ENCODE data around the gene GNG13. TPM values are rescaled to one million over a fixed set of nuclear protein-coding genes. Genes with fewer than 3 reads are reported as not detected.

GNG13 gene
- total RNA-seq, 3 donors from 2014 or later, result not detected

DNA sequence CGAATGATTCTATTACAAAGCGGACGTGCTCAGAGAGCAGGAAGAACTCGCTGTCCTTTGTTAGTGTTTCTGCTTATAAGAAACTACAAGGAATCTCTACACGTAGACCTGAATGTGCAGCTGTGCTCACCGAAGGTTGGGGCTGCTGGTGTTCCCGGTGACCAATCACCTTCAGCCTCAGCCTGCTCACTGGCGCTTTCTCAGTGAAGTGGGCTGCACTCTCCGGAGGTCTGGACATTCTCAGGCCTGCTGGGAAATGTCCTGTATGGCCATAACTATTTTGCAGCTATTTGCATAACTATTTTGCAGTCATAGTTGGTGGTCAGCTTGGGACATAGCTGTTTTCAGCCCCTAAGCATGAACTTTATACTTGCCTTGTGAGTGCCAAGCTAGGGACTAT is 50.0 kb downstream of the GNG13 start:
- no peak for DNase-seq (ENCODE audit: low spot score in 2 of 2)
- Histone ChIP-seq H3K9me3 (no peaks in the 10 kb centered on the region), H3K4me3 (no peak overlapping the region), H3K36me3 (no peaks in the 10 kb centered on the region), H3K27ac (peak overlapping the region; percentile 65 to 79), H3K4me1 (peaks cover 0 to 3% of the 10 kb centered on the region in 2 donors), H3K27me3 (no peaks in the 10 kb centered on the region)
- intact Hi-C loops (cut with DNase I; ENCODE audit: low total_unique reads), result no loop called here
- TF ChIP-seq, protein P1, sequence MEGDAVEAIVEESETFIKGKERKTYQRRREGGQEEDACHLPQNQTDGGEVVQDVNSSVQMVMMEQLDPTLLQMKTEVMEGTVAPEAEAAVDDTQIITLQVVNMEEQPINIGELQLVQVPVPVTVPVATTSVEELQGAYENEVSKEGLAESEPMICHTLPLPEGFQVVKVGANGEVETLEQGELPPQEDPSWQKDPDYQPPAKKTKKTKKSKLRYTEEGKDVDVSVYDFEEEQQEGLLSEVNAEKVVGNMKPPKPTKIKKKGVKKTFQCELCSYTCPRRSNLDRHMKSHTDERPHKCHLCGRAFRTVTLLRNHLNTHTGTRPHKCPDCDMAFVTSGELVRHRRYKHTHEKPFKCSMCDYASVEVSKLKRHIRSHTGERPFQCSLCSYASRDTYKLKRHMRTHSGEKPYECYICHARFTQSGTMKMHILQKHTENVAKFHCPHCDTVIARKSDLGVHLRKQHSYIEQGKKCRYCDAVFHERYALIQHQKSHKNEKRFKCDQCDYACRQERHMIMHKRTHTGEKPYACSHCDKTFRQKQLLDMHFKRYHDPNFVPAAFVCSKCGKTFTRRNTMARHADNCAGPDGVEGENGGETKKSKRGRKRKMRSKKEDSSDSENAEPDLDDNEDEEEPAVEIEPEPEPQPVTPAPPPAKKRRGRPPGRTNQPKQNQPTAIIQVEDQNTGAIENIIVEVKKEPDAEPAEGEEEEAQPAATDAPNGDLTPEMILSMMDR (IDR thresholded peaks at IDR 0.05), result no peak
- no peak for TF ChIP-seq POLR2AphosphoS5 (IDR thresholded peaks at IDR 0.05)
- TF ChIP-seq POLR2A (IDR thresholded peaks at IDR 0.05), result no peak

DNA sequence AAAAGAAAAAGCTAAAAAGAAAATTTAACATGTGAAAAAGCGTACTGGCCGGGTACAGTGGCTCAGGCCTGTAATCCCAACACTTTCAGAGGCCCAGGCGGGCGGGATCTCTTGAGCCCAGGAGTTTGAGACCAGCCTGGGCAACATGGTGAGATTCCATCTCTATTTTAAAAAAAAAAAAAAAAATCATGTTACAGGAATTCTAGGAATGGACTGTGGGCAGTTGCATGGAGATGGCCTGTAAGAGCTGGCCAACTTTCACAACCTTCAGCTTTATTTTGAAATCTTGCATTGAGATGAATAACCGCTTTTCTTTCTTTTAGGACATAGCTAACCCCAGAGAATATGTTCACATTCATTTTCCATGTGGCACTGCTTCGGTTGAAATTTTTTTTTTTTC is 51.5 kb downstream of the GNG13 start:
- Histone ChIP-seq H3K9me3 (no peaks in the 10 kb centered on the region), H3K4me1 (peaks cover 0 to 3% of the 10 kb centered on the region in 2 donors), H3K27ac (peak overlapping the region in 1 of 2 donors; percentile 11), H3K36me3 (no peaks in the 10 kb centered on the region), H3K27me3 (no peaks in the 10 kb centered on the region), H3K4me3 (no peak overlapping the region)
- DNase-seq (ENCODE audit: low spot score in 2 of 2), result peak in 1 of 2 donors; percentile 54
- intact Hi-C loops (cut with DNase I; ENCODE audit: low total_unique reads), result no loop called here
- TF ChIP-seq, protein P1 (IDR thresholded peaks at IDR 0.05), result no peak
- TF ChIP-seq POLR2A (IDR thresholded peaks at IDR 0.05) (no peak), POLR2AphosphoS5 (IDR thresholded peaks at IDR 0.05) (peak in 1 of 3 donors; percentile 38)

Other genes starting within 250 kb of the GNG13 start
- gene PRR35, start 240.3 kb downstream of the GNG13 start, total RNA-seq, result not detected
- 1 to 10 TPM in 1 of 3 donors, under 1 TPM in 2; 0.32 to 1.9 (median 0.66) TPM for gene NHLRC4, start 233.7 kb downstream of the GNG13 start, total RNA-seq
- 10 to 100 TPM; 22.2 to 36.1 (median 31.9) TPM for gene PIGQ, start 230.8 kb downstream of the GNG13 start, total RNA-seq
- 10 to 100 TPM; 17.6 to 29.1 (median 20.6) TPM for gene RAB40C, start 210.7 kb downstream of the GNG13 start, total RNA-seq
- under 1 TPM in 2 of 3 donors, not detected in 1; 0.66 to 0.73 TPM for gene WFIKKN1, start 169.7 kb downstream of the GNG13 start, total RNA-seq
- 100 to 1,000 TPM; 108 to 136 (median 130) TPM for gene METTL26, start 164.4 kb downstream of the GNG13 start, total RNA-seq
- gene MCRIP2, start 158.9 kb downstream of the GNG13 start, total RNA-seq, result 10 to 100 TPM; 26.8 to 39.7 (median 34.9) TPM
- gene WDR90, start 151.4 kb downstream of the GNG13 start, total RNA-seq, result 10 to 100 TPM in 2 of 3 donors, 1 to 10 TPM in 1; 9.6 to 26.9 (median 22.7) TPM
- 10 to 100 TPM; 39.4 to 90.8 (median 66.9) TPM for gene RHOT2, start 132.6 kb downstream of the GNG13 start, total RNA-seq
- 1 to 10 TPM in 2 of 3 donors, under 1 TPM in 1; 0.48 to 2.3 (median 1.0) TPM for gene RHBDL1, start 125.1 kb downstream of the GNG13 start, total RNA-seq
- 100 to 1,000 TPM; 127 to 184 (median 175) TPM for gene STUB1, start 120.3 kb downstream of the GNG13 start, total RNA-seq
- gene JMJD8, start 116.4 kb downstream of the GNG13 start, total RNA-seq, result 10 to 100 TPM; 67.2 to 83.4 (median 67.5) TPM
- gene WDR24, start 110.3 kb downstream of the GNG13 start, total RNA-seq, result 1 to 10 TPM; 7.2 to 9.2 (median 8.8) TPM
- 1 to 10 TPM in 2 of 3 donors, not detected in 1; 2.6 to 4.2 TPM for gene FBXL16, start 94.9 kb downstream of the GNG13 start, total RNA-seq
- gene METRN, start 85.6 kb downstream of the GNG13 start, total RNA-seq, result 10 to 100 TPM; 23.6 to 30.2 (median 24.3) TPM
- gene ANTKMT, start 79.6 kb downstream of the GNG13 start, total RNA-seq, result 10 to 100 TPM; 29.9 to 35.7 (median 30.4) TPM
- gene CCDC78, start 74.3 kb downstream of the GNG13 start, total RNA-seq, result 1 to 10 TPM in 2 of 3 donors, under 1 TPM in 1; 0.48 to 2.9 (median 2.6) TPM
- 1 to 10 TPM; 4.3 to 7.5 (median 5.1) TPM for gene HAGHL, start 73.6 kb downstream of the GNG13 start, total RNA-seq
- 10 to 100 TPM; 23.0 to 43.2 (median 41.6) TPM for gene CIAO3, start 59.7 kb downstream of the GNG13 start, total RNA-seq
- gene MSLN, start 40.0 kb downstream of the GNG13 start, total RNA-seq, result 10 to 100 TPM in 1 of 3 donors, not detected in 2; 49.2 TPM
- gene RPUSD1, start 12.4 kb downstream of the GNG13 start, total RNA-seq, result 10 to 100 TPM; 13.1 to 18.4 (median 16.1) TPM
- 10 to 100 TPM; 12.6 to 15.5 (median 13.1) TPM for gene CHTF18, start 12.1 kb downstream of the GNG13 start, total RNA-seq
- 10 to 100 TPM; 14.1 to 26.4 (median 21.4) TPM for gene LMF1, start 170.2 kb upstream of the GNG13 start, total RNA-seq
- gene SOX8, start 181.0 kb upstream of the GNG13 start, total RNA-seq, result 1 to 10 TPM in 2 of 3 donors, under 1 TPM in 1; 0.32 to 6.6 (median 1.3) TPM